KMS-11 (cell line): ENCODE measurements around the gene NDFIP1.

Experiments
- H2AFZ ChIP-seq: fragments of 200-600 bp; sonication (generic); 2 replicates; pipeline ENCODE4 v1.6.1; 2016; ENCODE audit warnings: antibody characterized with exemption, mixed run types, low read depth
- H3K27ac ChIP-seq: fragments of 200-600 bp; sonication (generic); 2 replicates; pipeline ENCODE4 v1.6.1; 2016; ENCODE audit warnings: mild to moderate bottlenecking, mixed run types
- H3K27me3 ChIP-seq: fragments of 200-600 bp; sonication (generic); 2 replicates; pipeline ENCODE4 v1.6.1; 2017; ENCODE audit warnings: mild to moderate bottlenecking, low read depth, mixed run types, moderate library complexity; ENCODE audit not compliant: insufficient read depth
- H3K36me3 ChIP-seq: fragments of 200-600 bp; sonication (generic); 2 replicates; pipeline ENCODE4 v1.6.1; 2017; ENCODE audit warnings: mild to moderate bottlenecking, mixed run types; ENCODE audit not compliant: insufficient read depth
- H3K4me1 ChIP-seq: fragments of 200-600 bp; sonication (generic); 2 replicates; pipeline ENCODE4 v1.6.1; 2016; ENCODE audit warnings: mild to moderate bottlenecking, low read depth, mixed run types; ENCODE audit not compliant: poor library complexity, severe bottlenecking
- H3K4me2 ChIP-seq: fragments of 200-600 bp; sonication (generic); 2 replicates; pipeline ENCODE4 v1.7.0; 2016; ENCODE audit warnings: mild to moderate bottlenecking, mixed run types
- H3K4me3 ChIP-seq: fragments of 200-600 bp; sonication (generic); IDR thresholded peaks from 2 replicates; pipeline ENCODE4 v1.6.1; 2017; ENCODE audit warnings: low read depth, low read length, mixed read lengths; ENCODE audit not compliant: insufficient read depth
- H3K79me2 ChIP-seq: fragments of 200-600 bp; sonication (generic); 2 replicates; pipeline ENCODE4 v1.6.1; 2016; ENCODE audit warnings: low read depth, mixed run types; ENCODE audit not compliant: insufficient read depth
- H3K9ac ChIP-seq: fragments of 200-600 bp; sonication (generic); 2 replicates; pipeline ENCODE4 v1.6.1; 2016; ENCODE audit warnings: mild to moderate bottlenecking, mixed run types
- H4K20me1 ChIP-seq: fragments of 200-600 bp; sonication (generic); 2 replicates; pipeline ENCODE4 v1.6.1; 2016; ENCODE audit warnings: mild to moderate bottlenecking, mixed run types; ENCODE audit not compliant: insufficient read depth
- TF ChIP-seq, protein P1 (sequence below): fragments of 200-600 bp; sonication (generic); conservative IDR thresholded peaks from 2 replicates; pipeline ENCODE4 v1.6.1; 2017; ENCODE audit warnings: low read depth, mild to moderate bottlenecking, antibody characterized with exemption, low read length, moderate library complexity, mixed read lengths

The NDFIP1 gene

DNA sequence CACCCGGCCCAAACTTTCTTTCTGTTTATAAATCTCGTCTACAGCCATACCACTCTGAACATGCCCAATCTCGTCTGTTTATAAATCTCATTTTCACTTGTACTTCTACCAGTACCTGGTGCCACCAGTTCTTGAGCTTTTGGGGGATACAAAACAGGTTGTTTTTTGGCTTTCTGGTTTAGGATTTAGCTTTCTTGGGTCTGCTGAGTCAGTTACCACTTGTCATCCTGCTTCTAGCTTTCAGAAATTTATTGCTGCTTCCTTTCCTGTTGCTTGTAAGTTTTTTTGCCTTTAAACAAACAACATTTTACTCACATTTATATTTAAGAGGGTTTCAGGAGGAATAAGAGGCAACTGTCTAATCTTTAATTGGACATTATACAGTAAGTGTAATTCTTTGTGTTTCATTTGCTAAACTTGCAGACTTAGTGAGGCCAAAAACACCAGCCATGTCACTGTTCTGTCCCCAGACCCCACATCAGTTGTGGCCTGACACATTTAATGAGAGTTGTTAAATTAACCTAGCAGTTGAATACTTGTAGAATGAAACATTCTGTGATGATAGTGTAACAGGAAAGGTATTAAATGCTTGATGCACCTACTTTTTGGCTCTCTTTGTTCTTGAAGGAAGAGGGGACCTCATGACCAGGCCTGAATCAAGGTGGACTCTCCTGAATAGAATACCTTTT lies 11.8 kb downstream of the NDFIP1 start:
- TF ChIP-seq, protein P1, sequence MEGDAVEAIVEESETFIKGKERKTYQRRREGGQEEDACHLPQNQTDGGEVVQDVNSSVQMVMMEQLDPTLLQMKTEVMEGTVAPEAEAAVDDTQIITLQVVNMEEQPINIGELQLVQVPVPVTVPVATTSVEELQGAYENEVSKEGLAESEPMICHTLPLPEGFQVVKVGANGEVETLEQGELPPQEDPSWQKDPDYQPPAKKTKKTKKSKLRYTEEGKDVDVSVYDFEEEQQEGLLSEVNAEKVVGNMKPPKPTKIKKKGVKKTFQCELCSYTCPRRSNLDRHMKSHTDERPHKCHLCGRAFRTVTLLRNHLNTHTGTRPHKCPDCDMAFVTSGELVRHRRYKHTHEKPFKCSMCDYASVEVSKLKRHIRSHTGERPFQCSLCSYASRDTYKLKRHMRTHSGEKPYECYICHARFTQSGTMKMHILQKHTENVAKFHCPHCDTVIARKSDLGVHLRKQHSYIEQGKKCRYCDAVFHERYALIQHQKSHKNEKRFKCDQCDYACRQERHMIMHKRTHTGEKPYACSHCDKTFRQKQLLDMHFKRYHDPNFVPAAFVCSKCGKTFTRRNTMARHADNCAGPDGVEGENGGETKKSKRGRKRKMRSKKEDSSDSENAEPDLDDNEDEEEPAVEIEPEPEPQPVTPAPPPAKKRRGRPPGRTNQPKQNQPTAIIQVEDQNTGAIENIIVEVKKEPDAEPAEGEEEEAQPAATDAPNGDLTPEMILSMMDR: no peak
- Histone ChIP-seq H3K27ac (no peak overlapping the region), H3K36me3 (no peaks in the 10 kb centered on the region), H3K27me3 (no peaks in the 10 kb centered on the region), H3K4me3 (no peak overlapping the region), H4K20me1 (peaks cover 16% of the 10 kb centered on the region; the same call in 1 of the 2 replicates), H2AFZ (no peak overlapping the region), H3K9ac (no peak overlapping the region), H3K79me2 (peaks cover 89% of the 10 kb centered on the region; the same call in 1 of the 2 replicates), H3K4me2 (no peak overlapping the region), H3K4me1 (peaks cover 43% of the 10 kb centered on the region)

DNA sequence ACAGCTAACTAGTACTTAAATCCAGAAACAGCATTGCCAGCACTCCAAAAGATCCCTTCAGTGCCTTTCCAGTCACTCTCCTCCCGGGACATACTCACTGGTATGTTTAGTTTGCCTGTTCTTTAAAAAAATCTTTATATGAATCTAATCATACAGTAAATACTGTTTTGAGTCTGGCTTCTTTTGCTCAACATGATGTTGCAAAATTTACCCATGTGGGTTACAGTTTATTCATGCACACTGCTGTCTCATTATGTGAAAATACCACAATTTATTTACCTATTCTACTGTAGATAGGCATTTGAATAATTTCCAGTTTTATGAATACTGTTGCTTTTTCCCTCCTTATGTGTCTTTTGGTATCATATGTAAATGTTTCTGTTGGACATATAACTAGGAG lies 13.5 kb downstream of the NDFIP1 start:
- Histone ChIP-seq H3K9ac (no peak overlapping the region), H3K79me2 (peaks cover 85% of the 10 kb centered on the region; the same call in 1 of the 2 replicates), H3K27me3 (no peaks in the 10 kb centered on the region), H3K27ac (no peak overlapping the region), H3K36me3 (no peaks in the 10 kb centered on the region), H4K20me1 (peaks cover 16% of the 10 kb centered on the region; the same call in 1 of the 2 replicates), H2AFZ (no peak overlapping the region), H3K4me2 (no peak overlapping the region), H3K4me3 (no peak overlapping the region), H3K4me1 (peaks cover 37% of the 10 kb centered on the region)
- TF ChIP-seq, protein P1: no peak

DNA sequence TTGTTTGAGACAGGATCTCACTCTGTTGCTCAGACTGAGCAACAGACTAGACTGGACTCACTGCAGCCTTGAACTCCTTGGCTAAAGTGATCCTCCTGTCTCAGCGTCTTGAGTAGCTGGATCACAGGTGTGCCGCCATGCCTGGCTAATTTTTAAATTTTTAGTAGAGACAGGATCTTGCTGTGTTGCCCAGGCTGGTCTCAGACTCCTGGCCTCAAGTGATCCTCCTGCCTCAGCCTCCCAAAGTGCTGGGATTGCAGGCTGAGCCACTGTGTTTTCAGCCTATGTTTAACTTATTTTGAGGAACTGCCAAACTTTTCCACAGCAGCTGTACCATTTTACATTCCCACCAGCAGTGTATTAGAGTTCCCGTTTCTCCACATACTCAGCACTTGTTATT lies 16.8 kb downstream of the NDFIP1 start:
- Histone ChIP-seq H3K36me3 (no peaks in the 10 kb centered on the region), H3K9ac (no peak overlapping the region)

DNA sequence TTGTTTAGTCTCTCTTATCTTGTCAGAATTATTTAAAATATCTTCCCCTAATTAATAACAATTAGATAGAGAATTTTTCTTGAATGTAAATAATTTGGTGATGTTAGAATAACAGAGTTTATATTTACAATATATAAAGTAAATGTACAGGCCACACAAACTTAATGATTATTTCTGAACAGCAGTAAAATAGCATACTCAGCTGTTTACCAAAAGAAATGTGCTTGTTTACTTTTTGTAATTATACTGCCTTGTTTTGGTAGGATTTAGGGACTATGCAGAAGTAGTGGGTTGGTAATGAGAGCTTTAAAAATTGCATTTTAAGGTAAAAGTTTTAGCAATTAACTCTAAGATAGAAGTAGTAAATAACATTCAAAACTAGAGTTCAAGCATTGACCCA lies 17.4 kb downstream of the NDFIP1 start:
- no peak overlapping the region for H3K9ac ChIP-seq
- H3K79me2 ChIP-seq: peaks cover 77% of the 10 kb centered on the region; the same call in 1 of the 2 replicates
- H2AFZ ChIP-seq: no peak overlapping the region
- no peak overlapping the region for H3K4me2 ChIP-seq
- H3K27me3 ChIP-seq: no peaks in the 10 kb centered on the region
- H3K36me3 ChIP-seq: no peaks in the 10 kb centered on the region
- H4K20me1 ChIP-seq: 0 out of 2 replicates have a peak, but pooled peaks cover 7% of the 10 kb centered on the region
- peaks cover 4% of the 10 kb centered on the region for H3K4me1 ChIP-seq
- H3K27ac ChIP-seq: no peak overlapping the region
- no peak overlapping the region for H3K4me3 ChIP-seq
- TF ChIP-seq, protein P1: no peak

More for the DNA sequence above, 16.8 kb downstream of the NDFIP1 start:
- Histone ChIP-seq H3K27me3 (no peaks in the 10 kb centered on the region), H3K4me2 (no peak overlapping the region), H4K20me1 (0 out of 2 replicates have a peak, but pooled peaks cover 7% of the 10 kb centered on the region), H3K4me1 (peaks cover 6% of the 10 kb centered on the region), H3K79me2 (peaks cover 77% of the 10 kb centered on the region; the same call in 1 of the 2 replicates), H3K27ac (no peak overlapping the region), H3K4me3 (no peak overlapping the region), H2AFZ (no peak overlapping the region)
- TF ChIP-seq, protein P1: no peak
